NCI-H2227 (cell line): ENCODE data around the gene CENPC.
"Not testable (repeated sequence)": the region's sequence is repeated elsewhere in the genome, so short reads cannot be mapped to it uniquely, and the experiment has no call there.

ENCODE experiments used
- DNase-seq: peaks from one replicate; lab custom pipeline; 2025; ENCODE audit not compliant: unreplicated experiment; lab: John Stamatoyannopoulos, UW

The CENPC gene

DNA sequence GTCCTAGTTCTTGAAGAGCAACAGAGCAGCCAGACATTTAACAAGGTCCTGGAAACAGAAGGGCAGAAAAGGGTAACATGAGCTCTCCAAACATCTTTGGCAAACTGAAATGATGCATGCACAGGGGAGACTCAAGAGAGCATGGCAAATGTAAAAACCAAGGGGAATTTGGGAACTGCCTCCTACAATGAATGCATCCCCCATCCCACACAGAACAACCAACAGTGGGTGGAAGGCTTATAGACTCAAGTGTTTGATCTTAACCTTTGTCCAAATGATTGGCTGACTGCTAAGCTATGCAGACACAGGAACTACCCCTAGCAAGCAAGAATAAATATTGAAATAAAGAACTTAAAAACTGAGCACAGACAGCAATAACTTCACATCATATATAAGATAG lies 74.4 kb downstream of the CENPC start:
- no peak for DNase-seq

DNA sequence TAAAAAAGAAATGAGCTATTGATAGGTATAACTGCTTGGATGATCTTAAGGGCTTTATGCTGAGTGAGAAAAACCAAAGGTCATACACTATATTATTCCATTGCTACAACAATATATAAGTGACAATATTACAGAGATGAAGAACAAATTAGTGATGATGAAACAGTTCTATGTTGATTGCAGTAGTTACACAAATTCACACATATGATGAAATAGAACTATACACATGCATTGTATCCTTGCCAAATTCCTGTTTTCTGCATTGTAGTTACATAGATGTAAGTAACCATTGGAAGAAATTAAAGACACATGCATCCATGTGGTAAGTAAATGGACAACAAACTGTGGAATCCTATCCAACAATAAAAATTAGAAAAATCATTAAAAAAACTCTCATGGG lies 76.5 kb downstream of the CENPC start:
- DNase-seq: no peak

DNA sequence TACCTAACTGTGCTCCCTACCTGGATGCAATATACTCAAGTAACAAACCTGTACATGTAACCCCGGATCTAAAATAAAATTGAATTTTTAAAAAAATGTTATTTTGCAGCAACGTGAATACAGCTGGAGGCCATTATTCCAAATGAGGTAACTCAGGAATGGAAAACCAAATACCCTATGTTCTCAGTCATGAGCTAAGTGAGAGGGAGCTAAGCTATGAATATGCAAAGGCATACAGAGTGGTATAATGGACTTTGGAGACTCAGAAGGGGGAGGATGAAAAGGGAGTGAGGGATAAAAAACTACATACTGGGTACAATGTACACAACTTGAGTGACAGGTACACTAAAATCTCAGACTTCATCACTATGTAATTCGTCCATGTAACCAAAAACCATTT lies 78.6 kb downstream of the CENPC start:
- DNase-seq: no peak

DNA sequence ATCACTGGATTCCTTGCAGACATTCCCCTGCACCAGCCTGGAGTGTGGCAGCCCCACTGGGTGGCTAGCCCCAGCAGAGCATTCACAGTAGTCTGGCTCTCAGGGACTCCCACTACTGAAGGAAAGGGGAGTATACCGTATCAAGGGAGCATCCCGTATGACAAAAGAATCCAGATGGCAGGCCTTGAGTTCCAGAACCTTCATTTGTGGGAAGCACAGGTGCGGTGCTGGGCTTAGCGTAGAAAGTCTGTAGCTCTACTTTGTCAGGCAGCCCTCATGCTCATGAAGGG lies 79.6 kb downstream of the CENPC start:
- no peak for DNase-seq

DNA sequence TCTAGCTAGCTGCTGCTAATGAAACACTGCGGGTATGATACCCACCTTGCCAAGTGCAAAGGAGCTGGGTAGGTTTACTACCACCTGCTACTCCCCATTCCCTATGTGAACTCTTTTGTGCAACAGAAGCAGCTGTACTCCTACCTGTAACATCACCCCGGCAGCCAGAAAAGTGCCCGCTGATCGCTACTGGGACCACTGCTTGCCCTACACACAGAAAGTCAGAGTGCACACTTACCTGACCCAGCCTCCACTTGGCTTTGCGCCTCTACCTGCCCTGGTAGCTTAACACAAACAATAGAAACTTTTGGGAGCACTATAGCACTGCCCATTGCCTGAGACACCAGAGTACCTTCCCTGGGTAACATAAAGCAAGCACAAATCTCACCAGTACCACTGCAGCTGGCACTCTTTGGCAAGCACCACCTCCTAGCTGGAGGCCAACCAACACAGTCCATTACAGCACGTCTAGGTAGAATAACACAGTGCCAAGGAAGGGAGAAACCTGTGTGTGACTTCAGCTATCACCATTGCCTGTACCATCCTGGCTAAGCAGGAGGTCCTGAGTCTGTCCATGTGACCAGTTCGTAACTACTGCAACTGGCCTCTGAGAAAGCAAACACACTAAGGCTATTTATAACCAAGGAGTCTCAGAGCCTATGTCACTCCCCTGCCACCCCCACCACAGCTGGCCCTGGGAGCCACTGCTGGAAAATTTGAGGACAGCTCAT lies 80.1 kb downstream of the CENPC start:
- DNase-seq: no peak

DNA sequence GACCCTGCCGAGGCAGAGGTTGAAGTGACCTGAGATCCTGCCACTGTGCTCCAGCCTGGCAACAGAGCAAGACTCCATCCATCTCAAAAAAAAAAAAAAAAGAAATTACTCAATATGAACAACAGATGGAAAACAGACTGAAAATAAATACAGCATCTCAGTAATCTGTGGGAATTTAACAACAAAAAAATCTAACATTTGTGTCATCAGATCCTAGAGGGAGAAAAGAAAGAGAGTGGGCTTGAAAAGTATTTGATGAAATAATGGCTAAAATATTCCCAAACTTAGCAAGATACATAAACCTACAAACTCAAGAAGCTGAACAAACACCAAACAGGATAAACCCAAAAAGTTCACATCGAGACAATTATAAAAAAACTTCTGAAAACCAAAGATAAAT lies 84.7 kb downstream of the CENPC start:
- DNase-seq: no peak

DNA sequence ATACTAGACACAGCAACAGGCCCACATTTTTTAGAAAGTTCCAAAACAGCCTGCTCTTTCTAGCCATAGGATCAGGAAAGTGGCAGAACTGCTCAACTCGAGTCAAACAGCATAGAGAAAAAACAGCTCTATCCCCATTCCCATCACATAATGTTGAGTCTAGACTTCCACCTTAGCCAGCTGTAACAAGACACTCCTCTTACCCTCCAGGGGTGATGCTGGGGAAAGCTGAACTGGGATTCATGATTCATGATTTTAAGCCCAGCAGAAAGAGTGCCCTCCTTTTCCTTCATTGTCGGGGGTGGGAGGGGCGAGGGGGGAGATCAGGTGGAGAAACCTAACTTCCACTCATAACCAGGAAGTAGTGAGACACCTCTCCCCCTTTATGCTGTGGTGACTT lies 86.1 kb downstream of the CENPC start:
- no peak for DNase-seq

DNA sequence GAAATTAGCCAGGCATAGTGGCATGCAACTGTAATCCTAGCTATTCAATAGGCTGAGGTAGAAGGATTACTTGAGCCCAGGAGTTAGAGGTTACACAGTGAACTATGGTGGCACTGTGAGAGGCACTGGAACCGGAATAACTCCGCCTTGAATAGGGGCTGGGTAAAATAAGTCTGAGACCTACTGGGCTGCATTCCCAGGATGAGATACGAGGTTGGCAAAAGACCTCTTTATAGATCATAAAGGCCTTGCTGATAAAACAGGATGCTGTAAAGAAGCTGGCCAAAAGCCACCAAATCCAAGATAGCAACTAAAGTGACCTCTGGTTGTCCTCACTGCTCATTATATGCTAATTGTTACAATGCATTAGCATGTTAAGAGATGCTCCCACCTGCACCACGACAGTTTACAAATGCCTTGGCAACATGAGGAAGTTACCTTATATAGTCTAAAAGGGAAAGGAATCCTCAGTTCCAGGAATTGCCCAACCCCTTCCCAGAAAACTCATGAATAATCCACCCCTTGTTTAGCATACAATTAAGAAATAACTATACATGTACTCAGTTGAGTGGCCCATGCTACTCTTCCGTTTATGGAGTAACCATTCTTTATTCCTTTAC lies 88.6 kb downstream of the CENPC start:
- no peak for DNase-seq

DNA sequence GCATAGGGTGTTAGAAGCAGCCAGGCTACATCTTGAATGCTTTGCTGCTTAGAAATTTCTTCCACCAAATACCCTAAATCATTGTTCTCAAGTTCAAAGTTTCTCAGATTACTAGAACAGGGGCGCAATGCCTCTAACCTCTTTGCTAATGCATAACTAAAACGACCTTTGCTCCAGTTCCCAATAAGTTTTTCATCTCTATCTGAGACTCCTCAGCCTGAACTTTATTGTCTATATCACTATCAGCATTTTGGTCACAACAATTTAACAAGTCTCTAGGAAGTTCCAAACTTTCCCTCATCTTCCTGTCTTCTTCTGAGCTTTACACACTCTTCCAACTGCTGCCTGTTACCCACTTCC lies 92.5 kb downstream of the CENPC start:
- DNase-seq: not testable (repeated sequence)

DNA sequence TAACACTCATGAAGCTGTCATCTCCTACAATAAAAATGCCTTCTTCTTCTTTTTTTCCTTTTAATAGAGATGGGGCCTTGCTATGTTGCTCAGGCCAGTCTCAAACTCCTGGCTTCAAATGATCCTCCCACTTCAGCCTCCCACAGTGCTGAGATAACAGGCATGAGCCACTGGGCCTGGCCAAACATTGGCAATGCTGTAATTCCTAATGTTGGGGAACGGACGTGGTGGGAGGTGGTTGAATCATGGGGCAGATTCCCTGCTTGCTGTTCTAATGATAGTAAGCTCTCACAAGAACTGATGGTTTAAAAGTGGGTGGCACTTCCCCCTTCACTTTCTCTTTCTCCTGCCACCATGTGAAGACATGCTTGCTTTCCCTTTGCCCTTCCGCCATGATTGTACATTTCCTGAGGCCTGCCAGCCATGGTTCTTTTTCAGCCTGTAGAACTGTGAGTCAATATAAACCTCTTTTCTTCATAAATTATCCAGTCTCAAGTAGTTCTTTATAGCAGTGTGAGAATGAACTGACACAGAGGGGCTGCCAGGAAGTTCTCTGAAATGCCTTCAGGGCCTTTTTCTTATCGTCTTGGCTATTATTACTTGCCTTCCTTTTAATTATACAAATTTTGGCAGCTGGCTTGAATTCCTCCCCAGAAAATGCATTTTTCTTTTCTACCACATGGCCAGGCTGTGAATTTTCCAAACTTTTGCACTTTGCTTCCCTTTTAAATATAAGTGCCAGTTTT lies 93.0 kb downstream of the CENPC start:
- no peak for DNase-seq

DNA sequence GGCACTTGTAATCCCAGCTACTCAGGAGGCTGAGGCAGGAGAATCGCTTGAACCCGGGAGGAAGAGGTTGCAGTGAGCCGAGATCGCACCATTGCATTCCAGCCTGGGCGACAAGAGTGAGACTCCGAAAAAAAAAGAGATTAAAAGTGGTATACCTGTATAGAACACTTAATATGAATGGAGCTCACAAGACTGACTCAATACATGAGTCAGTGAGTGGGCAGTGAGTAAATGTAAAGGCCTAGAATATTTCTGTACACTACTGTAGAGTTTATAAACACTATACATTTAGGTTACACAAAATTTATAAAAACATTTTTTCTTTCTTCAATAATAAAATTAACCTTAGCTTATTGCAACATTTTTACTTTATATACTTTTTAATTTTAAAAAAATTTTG lies 93.8 kb downstream of the CENPC start:
- DNase-seq: no peak

DNA sequence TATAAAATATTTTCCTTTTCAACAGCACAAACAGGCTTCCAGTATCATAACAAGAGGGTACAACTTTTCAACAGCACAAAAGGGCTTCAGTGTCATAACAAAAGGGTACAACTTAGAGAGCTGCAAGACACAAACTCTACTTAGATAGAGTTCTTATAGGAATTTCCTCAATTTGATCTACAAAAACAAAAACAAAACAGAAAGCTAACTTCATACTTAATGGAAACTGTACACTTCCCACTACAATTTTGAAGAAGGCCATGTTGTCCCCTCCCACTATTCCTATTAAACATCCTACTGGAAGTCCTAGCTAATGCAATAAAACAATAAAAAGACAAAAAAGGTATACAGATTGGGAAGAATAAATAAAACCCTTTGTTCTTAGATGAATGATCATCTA lies 96.7 kb downstream of the CENPC start:
- no peak for DNase-seq

DNA sequence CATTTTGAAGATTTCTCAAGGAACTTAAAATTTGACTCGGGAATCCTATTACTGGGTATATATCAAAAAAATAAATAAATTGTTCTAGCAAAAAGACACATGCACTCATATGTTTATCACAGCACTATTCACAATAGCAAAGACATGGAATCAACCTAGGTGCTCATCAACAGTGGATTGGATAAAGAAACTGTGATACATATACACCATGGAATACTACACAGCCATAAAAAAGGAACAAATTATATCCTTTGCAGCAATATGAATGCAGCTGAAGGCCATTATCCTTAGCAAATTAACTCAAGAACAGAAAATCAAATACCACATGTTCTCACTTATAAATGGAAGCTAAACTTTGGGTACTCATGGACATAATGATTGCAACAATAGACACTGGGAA lies 97.4 kb downstream of the CENPC start:
- DNase-seq: no peak

DNA sequence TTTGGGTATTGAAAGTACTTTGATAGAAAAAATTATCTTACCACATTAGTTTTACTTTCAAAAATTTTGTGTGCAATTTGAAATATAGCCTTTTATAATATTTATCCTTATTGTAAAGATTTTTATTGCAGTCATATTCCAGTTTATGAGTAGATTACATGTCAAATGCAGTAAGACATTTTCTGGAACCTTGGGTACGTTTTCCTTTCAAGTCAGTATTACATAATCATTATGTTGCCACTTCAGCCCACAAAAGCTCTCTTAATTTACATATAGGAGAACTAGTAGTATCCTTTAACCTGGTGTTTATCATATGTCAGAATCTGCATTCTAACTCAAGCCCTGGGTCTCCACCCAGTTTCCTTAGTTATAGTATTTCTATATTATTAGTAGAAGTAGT lies 98.5 kb downstream of the CENPC start:
- DNase-seq: no peak

DNA sequence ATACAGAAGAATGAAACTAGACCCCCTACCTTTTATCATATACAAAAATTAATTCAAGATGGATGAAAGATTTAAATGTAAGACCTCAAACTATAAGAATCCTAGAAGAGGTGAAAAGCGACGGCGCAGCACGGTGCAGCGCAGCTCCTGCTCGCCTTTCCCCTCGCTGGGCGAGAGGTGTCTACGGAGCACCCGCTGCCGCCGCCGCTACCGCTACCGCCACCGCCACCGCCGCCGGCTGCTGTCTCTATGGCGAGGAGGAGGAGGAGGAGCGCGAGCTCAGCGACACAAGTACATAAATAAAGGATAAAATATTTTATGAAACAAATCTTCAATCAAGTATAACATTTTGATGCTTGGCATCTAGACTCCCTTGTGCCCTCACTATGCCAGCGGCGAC lies 99.4 kb downstream of the CENPC start:
- not testable (repeated sequence) for DNase-seq

DNA sequence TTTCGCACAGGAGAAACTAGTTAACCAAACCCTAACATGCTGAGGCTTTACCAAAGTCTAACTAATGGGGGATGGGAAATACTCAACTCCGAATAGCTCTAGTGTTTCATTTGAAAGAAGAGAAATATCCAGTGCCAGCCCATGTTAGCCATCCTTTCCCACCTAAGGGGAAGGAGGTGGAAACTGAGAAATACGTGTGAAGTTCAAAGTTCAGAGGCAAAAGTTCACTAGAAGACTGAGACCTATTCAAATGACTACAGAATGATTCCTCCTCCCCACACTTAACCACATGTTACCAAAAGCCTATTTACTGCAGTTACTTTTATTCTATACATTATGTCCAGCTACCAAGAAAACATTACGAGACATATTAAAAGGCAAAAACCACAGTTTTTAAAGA lies 106.3 kb downstream of the CENPC start:
- DNase-seq: no peak

DNA sequence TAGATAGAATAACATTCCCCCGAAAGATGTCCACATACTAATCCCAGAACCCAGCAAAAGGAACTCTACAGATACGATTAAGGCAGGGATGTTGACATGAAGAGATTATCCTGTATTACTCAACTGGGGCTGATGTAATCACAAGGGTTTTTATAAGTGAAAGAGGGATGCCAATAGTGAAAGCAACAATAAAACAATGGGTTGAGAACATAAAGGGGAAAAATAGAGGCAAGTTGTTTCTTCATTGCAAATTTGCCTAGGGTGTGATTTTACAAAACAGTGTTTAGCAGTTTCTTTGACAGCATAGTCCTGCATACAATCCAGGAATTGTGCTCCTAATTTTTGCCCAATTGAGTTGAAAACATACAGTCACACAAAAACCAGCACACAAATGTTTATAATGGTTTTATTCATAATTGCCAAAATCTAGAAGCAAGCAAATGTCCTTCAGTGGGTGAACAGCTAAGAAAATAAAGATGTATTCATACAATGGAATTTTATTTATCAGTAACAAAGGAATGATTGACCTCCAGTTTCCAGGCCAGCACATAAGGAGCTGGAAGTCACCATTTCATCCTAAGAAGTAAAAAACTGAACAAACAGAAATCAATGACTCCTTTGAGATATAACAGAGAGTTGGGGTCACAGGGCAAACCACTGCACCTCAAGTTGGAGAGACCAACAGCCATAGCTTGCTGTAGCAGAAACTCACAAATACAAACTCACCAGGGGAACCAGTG lies 107.2 kb downstream of the CENPC start:
- DNase-seq: no peak

DNA sequence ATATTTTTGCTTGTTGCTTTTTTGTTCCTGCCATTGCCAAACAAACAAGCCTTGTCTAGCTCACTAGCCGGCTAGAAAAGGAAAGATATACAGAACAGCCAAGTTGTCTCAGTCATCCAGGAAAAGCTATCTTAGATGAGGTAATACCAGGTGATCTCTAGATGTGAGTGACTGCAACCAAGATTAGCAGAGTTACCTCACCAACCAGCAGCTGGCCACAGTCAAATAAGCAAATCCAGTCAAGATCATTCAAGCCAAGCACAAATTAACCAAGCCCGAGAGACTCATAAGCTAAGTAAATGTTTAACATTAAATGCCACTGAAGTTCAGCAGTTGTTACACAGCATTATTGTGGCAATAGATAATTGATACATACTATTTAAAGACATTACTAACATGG lies 108.6 kb downstream of the CENPC start:
- DNase-seq: no peak

DNA sequence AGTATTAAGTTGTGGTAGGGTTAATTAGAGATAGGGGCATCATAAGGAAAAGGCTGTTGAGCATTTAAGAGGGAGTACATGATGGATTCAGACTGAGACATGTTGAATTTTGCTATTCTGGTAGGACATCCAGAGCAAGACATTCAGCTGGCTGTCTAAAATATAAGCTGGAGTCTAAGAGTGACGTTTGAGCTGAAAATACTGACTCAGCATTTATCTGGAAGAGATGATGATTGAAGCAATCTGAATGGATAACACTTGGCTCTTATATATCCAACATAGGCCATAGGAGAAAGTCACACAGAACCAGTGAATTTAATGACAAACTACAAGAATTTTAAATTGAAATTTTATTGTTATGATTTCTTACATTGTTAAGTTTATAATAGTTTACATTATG lies 114.3 kb downstream of the CENPC start:
- DNase-seq: no peak

DNA sequence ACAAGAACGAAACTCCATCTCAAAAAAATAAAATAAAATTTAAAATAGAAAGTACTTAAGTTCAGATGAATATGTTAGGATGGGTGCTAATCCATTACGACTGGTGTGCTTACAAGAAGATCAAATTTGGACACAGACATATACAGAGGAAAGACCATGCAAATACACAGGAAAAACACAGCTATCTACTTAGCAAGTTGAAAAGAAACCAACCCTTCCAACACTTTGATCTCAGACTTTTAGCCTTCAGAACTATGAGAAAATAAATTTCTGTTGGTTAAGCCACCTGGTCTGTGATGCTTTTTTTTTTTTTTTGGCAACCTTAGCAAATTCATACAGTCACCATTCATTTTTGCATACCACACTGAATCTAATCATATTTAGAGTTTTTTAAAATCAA lies 116.5 kb downstream of the CENPC start:
- no peak for DNase-seq
